CD4-positive, CD25-positive, alpha-beta regulatory T cell (primary cell): ENCODE data around the gene FLT1. TPM values are rescaled to one million over a fixed set of nuclear protein-coding genes. Genes with fewer than 3 reads are reported as not detected.

Experiments used
- ATAC-seq, 2 donors: fragments of 150-1000 bp; cut with Tn5 transposase; one replicate each; pipeline ENCODE4 v1.10.0; 2021; ENCODE audit warnings: low read depth in 2 of 2, moderate number of reproducible peaks in 2 of 2, moderate library complexity in 1 of 2
- DNase-seq, 3 donors: peaks; one replicate each; pipeline versions ENCODE4 v3.0.0 to v3.0.0-alpha.2; 2012 to 2022; ENCODE audit warnings: mixed read lengths in 1 of 3
- H3K27ac ChIP-seq: one replicate; pipeline ENCODE4 v1.7.0; 2013; ENCODE audit warnings: mild to moderate bottlenecking, low read length; ENCODE audit not compliant: insufficient read depth, poor library complexity, severe bottlenecking
- H3K27me3 ChIP-seq: one replicate; pipeline ENCODE4 v1.7.0; 2013; ENCODE audit warnings: low read length; ENCODE audit not compliant: control insufficient read depth, insufficient read depth
- H3K36me3 ChIP-seq: one replicate; pipeline ENCODE4 v1.7.0; 2013; ENCODE audit warnings: mild to moderate bottlenecking, low read length, moderate library complexity; ENCODE audit not compliant: control insufficient read depth, insufficient read depth
- H3K4me1 ChIP-seq: 2 replicates; pipeline ENCODE4 v1.7.0; 2013; ENCODE audit warnings: mild to moderate bottlenecking, low read length; ENCODE audit not compliant: insufficient read depth, control insufficient read depth, poor library complexity, severe bottlenecking
- H3K4me3 ChIP-seq: one replicate; pipeline ENCODE4 v1.7.0; 2013; ENCODE audit warnings: low read depth, mild to moderate bottlenecking, low read length, moderate library complexity
- H3K9me3 ChIP-seq, 2 experiments: 1 replicate in 1 of 2; 2 replicates in 1 of 2; pipeline ENCODE4 v1.7.0; 2013; ENCODE audit warnings: low read length in 2 of 2, mild to moderate bottlenecking in 1 of 2, moderate library complexity in 1 of 2; ENCODE audit not compliant: control insufficient read depth in 2 of 2
- H3K27ac Mint-ChIP-seq, 3 donors: one replicate each; pipeline ENCODE4 v1.8.0; 2020 to 2022; ENCODE audit warnings: mild to moderate bottlenecking in 3 of 3, mixed read lengths in 3 of 3, moderate library complexity in 2 of 3
- H3K27me3 Mint-ChIP-seq: one replicate; pipeline ENCODE4 v1.8.0; 2022; ENCODE audit warnings: mild to moderate bottlenecking, mixed read lengths
- H3K36me3 Mint-ChIP-seq: one replicate; pipeline ENCODE4 v1.8.0; 2020; ENCODE audit warnings: mixed read lengths
- H3K4me1 Mint-ChIP-seq, 4 donors: one replicate each; pipeline ENCODE4 v1.8.0; 2020 to 2022; ENCODE audit warnings: mixed read lengths in 4 of 4, mild to moderate bottlenecking in 1 of 4
- H3K4me3 Mint-ChIP-seq, 4 donors: one replicate each; pipeline ENCODE4 v1.8.0; 2020 to 2022; ENCODE audit warnings: mild to moderate bottlenecking in 4 of 4, mixed read lengths in 4 of 4, moderate library complexity in 3 of 4
- H3K9me3 Mint-ChIP-seq, 7 donors: one replicate each; pipeline ENCODE4 v1.8.0; 2020 to 2022; ENCODE audit warnings: mixed read lengths in 7 of 7, mild to moderate bottlenecking in 3 of 7, moderate library complexity in 2 of 7
- polyA plus RNA-seq, 4 donors: library from polyadenylated mRNA; unstranded; fragments of 300-500 nt; fragmentation: Illumina TruSeq; gene quantifications; one replicate each; pipeline ENCODE4 v1.2.3, GENCODE V29; 2021
- total RNA-seq: library from RNA; stranded (reverse); gene quantifications from one replicate; pipeline ENCODE4 v1.2.3, GENCODE V29; 2022

FLT1 gene
- total and polyA plus RNA-seq, 5 donors from 2014 or later, result 0.11 to 0.89 (median 0.28) TPM; not detected in 2

GRCh38 chr13:28297341-28297740, 197.6 kb downstream of the FLT1 start:
- Histone ChIP-seq H3K4me3 (no peak overlapping the region), H3K27ac (no peak overlapping the region), H3K36me3 (peaks cover 30% of the 10 kb centered on the region), H3K4me1 (no peaks in the 10 kb centered on the region), H3K9me3 (no peaks in the 10 kb centered on the region), H3K27me3 (no peaks in the 10 kb centered on the region)
- Mint-ChIP-seq H3K27me3 (peaks cover 4% of the 10 kb centered on the region), H3K4me1 (peaks cover 0 to 10% (median 7%) of the 10 kb centered on the region in 4 donors), H3K4me3 (no peak overlapping the region), H3K36me3 (peaks cover 24% of the 10 kb centered on the region), H3K27ac (no peak overlapping the region), H3K9me3 (peaks cover 0 to 2% (median 0%) of the 10 kb centered on the region in 7 donors)
- no peak for ATAC-seq
- DNase-seq, result no peak

GRCh38 chr13:28286263-28286662, 208.7 kb downstream of the FLT1 start:
- Histone ChIP-seq H3K9me3 (no peaks in the 10 kb centered on the region), H3K4me1 (no peaks in the 10 kb centered on the region), H3K36me3 (peaks cover 55% of the 10 kb centered on the region), H3K27me3 (no peaks in the 10 kb centered on the region), H3K27ac (no peak overlapping the region), H3K4me3 (no peak overlapping the region)
- H3K4me1 Mint-ChIP-seq, result peaks cover 0 to 12% (median under 1%) of the 10 kb centered on the region in 4 donors
- peaks cover 42% of the 10 kb centered on the region for H3K36me3 Mint-ChIP-seq
- H3K9me3 Mint-ChIP-seq, result no peaks in the 10 kb centered on the region
- ATAC-seq (no peak), DNase-seq (no peak)
- peak overlapping the region in 2 of 3 donors; percentile 18 to 63 for H3K27ac Mint-ChIP-seq
- H3K27me3 Mint-ChIP-seq, result no peaks in the 10 kb centered on the region
- no peak overlapping the region for H3K4me3 Mint-ChIP-seq

- Histone ChIP-seq H3K36me3 (peaks cover 66% of the 10 kb centered on the region), H3K4me3 (no peak overlapping the region), H3K4me1 (no peaks in the 10 kb centered on the region), H3K27ac (no peak overlapping the region), H3K27me3 (no peaks in the 10 kb centered on the region), H3K9me3 (no peaks in the 10 kb centered on the region)
- no peak for ATAC-seq
- no peak for DNase-seq
- Mint-ChIP-seq H3K27ac (peak overlapping the region in 1 of 3 donors; percentile 49), H3K4me1 (peaks cover 0 to 21% (median 2%) of the 10 kb centered on the region in 4 donors), H3K9me3 (no peaks in the 10 kb centered on the region), H3K36me3 (peaks cover 51% of the 10 kb centered on the region), H3K4me3 (no peak overlapping the region), H3K27me3 (no peaks in the 10 kb centered on the region)
Measured at GRCh38 chr13:28283600-28283999, 211.3 kb downstream of the FLT1 start.

GRCh38 chr13:28282451-28282850, 212.5 kb downstream of the FLT1 start:
- ATAC-seq, result no peak
- peak overlapping the region in 1 of 3 donors; percentile 28 for H3K27ac Mint-ChIP-seq
- H3K9me3 Mint-ChIP-seq, result no peaks in the 10 kb centered on the region
- Histone ChIP-seq H3K27me3 (no peaks in the 10 kb centered on the region), H3K36me3 (peaks cover 63% of the 10 kb centered on the region), H3K9me3 (no peaks in the 10 kb centered on the region), H3K4me1 (no peaks in the 10 kb centered on the region), H3K27ac (no peak overlapping the region), H3K4me3 (no peak overlapping the region)
- peaks cover 0 to 22% (median 3%) of the 10 kb centered on the region in 4 donors for H3K4me1 Mint-ChIP-seq
- peaks cover 52% of the 10 kb centered on the region for H3K36me3 Mint-ChIP-seq
- DNase-seq, result no peak
- no peaks in the 10 kb centered on the region for H3K27me3 Mint-ChIP-seq
- no peak overlapping the region for H3K4me3 Mint-ChIP-seq

- H3K27ac Mint-ChIP-seq, result peak overlapping the region in 1 of 3 donors; percentile 65
- H3K4me3 Mint-ChIP-seq, result no peak overlapping the region
- Histone ChIP-seq H3K4me3 (no peak overlapping the region), H3K4me1 (no peaks in the 10 kb centered on the region), H3K27me3 (no peaks in the 10 kb centered on the region), H3K36me3 (peaks cover 76% of the 10 kb centered on the region), H3K9me3 (no peaks in the 10 kb centered on the region), H3K27ac (no peak overlapping the region)
- no peaks in the 10 kb centered on the region for H3K27me3 Mint-ChIP-seq
- DNase-seq, result no peak
- H3K9me3 Mint-ChIP-seq, result no peaks in the 10 kb centered on the region
- peaks cover 1 to 20% (median 8%) of the 10 kb centered on the region in 4 donors for H3K4me1 Mint-ChIP-seq
- H3K36me3 Mint-ChIP-seq, result peaks cover 38% of the 10 kb centered on the region
- ATAC-seq, result no peak
Measured at GRCh38 chr13:28273919-28274318, 221.0 kb downstream of the FLT1 start.

- no peaks in the 10 kb centered on the region for H3K27me3 Mint-ChIP-seq
- DNase-seq (no peak), ATAC-seq (no peak)
- Histone ChIP-seq H3K36me3 (peaks cover 81% of the 10 kb centered on the region), H3K27me3 (no peaks in the 10 kb centered on the region), H3K9me3 (no peaks in the 10 kb centered on the region), H3K4me1 (peaks cover 4% of the 10 kb centered on the region), H3K27ac (no peak overlapping the region), H3K4me3 (no peak overlapping the region)
- H3K4me1 Mint-ChIP-seq, result peaks cover 10 to 24% (median 16%) of the 10 kb centered on the region in 4 donors
- no peak overlapping the region for H3K4me3 Mint-ChIP-seq
- H3K9me3 Mint-ChIP-seq, result no peaks in the 10 kb centered on the region
- peaks cover 41% of the 10 kb centered on the region for H3K36me3 Mint-ChIP-seq
- peak overlapping the region in 1 of 3 donors; percentile 53 for H3K27ac Mint-ChIP-seq
Measured at GRCh38 chr13:28271056-28271840, 223.7 kb downstream of the FLT1 start.

- Mint-ChIP-seq H3K27me3 (no peaks in the 10 kb centered on the region), H3K36me3 (peaks cover 31% of the 10 kb centered on the region), H3K27ac (no peak overlapping the region), H3K4me1 (peaks cover 10 to 13% (median 11%) of the 10 kb centered on the region in 4 donors), H3K9me3 (no peaks in the 10 kb centered on the region), H3K4me3 (peak overlapping the region in 1 of 4 donors; percentile 22)
- H3K9me3 ChIP-seq, result no peaks in the 10 kb centered on the region
- DNase-seq (peak in 2 of 3 donors; percentile 34 to 73), ATAC-seq (peak; percentile 40 to 67)
- peaks cover 4% of the 10 kb centered on the region for H3K4me1 ChIP-seq
- no peak overlapping the region for H3K4me3 ChIP-seq
- no peak overlapping the region for H3K27ac ChIP-seq
- H3K27me3 ChIP-seq, result no peaks in the 10 kb centered on the region
- peaks cover 74% of the 10 kb centered on the region for H3K36me3 ChIP-seq
Measured at GRCh38 chr13:28268800-28269223, 226.1 kb downstream of the FLT1 start.
